Bronchial epithelial cell (primary cell): ENCODE data around the gene TAS1R2. TPM values are rescaled to one million over a fixed set of nuclear protein-coding genes. Genes with fewer than 3 reads are reported as not detected.

Source experiments
- DNase-seq: peaks from one replicate; pipeline ENCODE4 v3.0.0-alpha.2; 2010; ENCODE audit warnings: low read depth
- FAIRE-seq: peaks from 2 replicates; lab custom pipeline; 2011; peaks lifted over from hg19 to GRCh38; lab: Jason Lieb, UNC
- H3K27me3 ChIP-seq: 2 replicates; pipeline ENCODE4 v1.5.1; 2011; ENCODE audit warnings: low read length; ENCODE audit not compliant: control insufficient read depth, insufficient read depth
- H3K36me3 ChIP-seq: 2 replicates; pipeline ENCODE4 v1.5.1; 2011; ENCODE audit warnings: low read length; ENCODE audit not compliant: control insufficient read depth, insufficient read depth
- H3K4me3 ChIP-seq: 2 replicates; pipeline ENCODE4 v1.5.1; 2011; ENCODE audit warnings: mild to moderate bottlenecking, low read depth, low read length, control low read depth
- CTCF ChIP-seq: IDR thresholded peaks from 2 replicates; pipeline ENCODE4 v1.5.1; 2011; ENCODE audit warnings: mild to moderate bottlenecking, moderate library complexity, low read length, control low read depth, inconsistent platforms; ENCODE audit not compliant: insufficient read depth, severe bottlenecking
- total RNA-seq: library from RNA; depleted of rRNA; stranded (reverse); fragments of >200 nt; gene quantifications from 2 replicates; pipeline ENCODE4 v1.2.1, GENCODE V29; 2014

TAS1R2 gene
- total RNA-seq, 1 donor from 2014 or later = not detected

GRCh38 chr1:18866846-18867245 lies 7.4 kb upstream of the TAS1R2 start:
- no peak for TF ChIP-seq CTCF
- no peaks in the 10 kb centered on the region for H3K36me3 ChIP-seq

GRCh38 chr1:18866314-18866713 lies 6.9 kb upstream of the TAS1R2 start:
- no peak for TF ChIP-seq CTCF
- H3K27me3 ChIP-seq = peaks cover 1% of the 10 kb centered on the region
- H3K36me3 ChIP-seq = no peaks in the 10 kb centered on the region
- DNase-seq (no peak), FAIRE-seq (no peak)
- no peak overlapping the region for H3K4me3 ChIP-seq

More at GRCh38 chr1:18866846-18867245, 7.4 kb upstream of the TAS1R2 start:
- H3K27me3 ChIP-seq = peaks cover 1% of the 10 kb centered on the region
- DNase-seq (no peak), FAIRE-seq (no peak)
- no peak overlapping the region for H3K4me3 ChIP-seq

- Histone ChIP-seq H3K27me3 (peaks cover 1% of the 10 kb centered on the region), H3K36me3 (no peaks in the 10 kb centered on the region), H3K4me3 (no peak overlapping the region)
- no peak for DNase-seq
- FAIRE-seq = no peak
- TF ChIP-seq CTCF = no peak
Observed at GRCh38 chr1:18865176-18865575, 5.7 kb upstream of the TAS1R2 start.

- DNase-seq (no peak), FAIRE-seq (no peak)
- Histone ChIP-seq H3K27me3 (peaks cover 1% of the 10 kb centered on the region), H3K4me3 (no peak overlapping the region), H3K36me3 (no peaks in the 10 kb centered on the region)
- no peak for TF ChIP-seq CTCF
Observed at GRCh38 chr1:18861590-18861989, 2.1 kb upstream of the TAS1R2 start.

- Histone ChIP-seq H3K4me3 (no peak overlapping the region), H3K27me3 (peaks cover under 1% of the 10 kb centered on the region), H3K36me3 (no peaks in the 10 kb centered on the region)
- TF ChIP-seq CTCF = no peak
- DNase-seq (no peak), FAIRE-seq (no peak)
Observed at GRCh38 chr1:18861082-18861481, 1.6 kb upstream of the TAS1R2 start.

- no peak for TF ChIP-seq CTCF
- FAIRE-seq (peak; percentile 88), DNase-seq (no peak)
- no peak overlapping the region for H3K4me3 ChIP-seq
- H3K27me3 ChIP-seq = no peaks in the 10 kb centered on the region
- no peaks in the 10 kb centered on the region for H3K36me3 ChIP-seq
Observed at GRCh38 chr1:18858070-18858688, 1.3 kb downstream of the TAS1R2 start.
